Psoas muscle (tissue), 8 donors: ENCODE measurements around the gene CYP2A7. TPM values are rescaled to one million over a fixed set of nuclear protein-coding genes. Genes with fewer than 3 reads are reported as not detected.
"Not testable (repeated sequence)": the region's sequence is repeated elsewhere in the genome, so short reads cannot be mapped to it uniquely, and the experiment has no call there.

Experiments
- ATAC-seq, 4 donors: fragments of 200-7000 bp; cut with Tn5 transposase; one replicate each; pipeline ENCODE4 v1.9.1; 2020; ENCODE audit warnings: moderate library complexity in 3 of 4, mild to moderate bottlenecking in 2 of 4
- DNase-seq, 2 donors: peaks; one replicate each; pipeline ENCODE4 v3.0.0-alpha.2; 2020
- H3K27ac ChIP-seq: fragments of 200-600 bp; one replicate; pipeline ENCODE4 v1.8.0; 2022
- H3K27me3 ChIP-seq, 3 donors: fragments of 200-600 bp in 1 of 3; one replicate each; pipeline versions ENCODE4 v1.6.1 to v1.8.0; 2013 to 2022; ENCODE audit warnings: low read length in 2 of 3, mild to moderate bottlenecking in 2 of 3, moderate library complexity in 1 of 3; ENCODE audit not compliant: insufficient read depth in 3 of 3
- H3K36me3 ChIP-seq, 2 donors: fragments of 200-600 bp in 1 of 2; one replicate each; pipeline versions ENCODE4 v1.6.1 to v1.8.0; 2013 to 2022; ENCODE audit warnings: low read depth in 1 of 2, mild to moderate bottlenecking in 1 of 2, moderate library complexity in 1 of 2; ENCODE audit not compliant: insufficient read depth in 1 of 2
- H3K4me1 ChIP-seq: fragments of 200-600 bp; one replicate; pipeline ENCODE4 v1.8.0; 2022
- H3K4me3 ChIP-seq: fragments of 200-600 bp; one replicate; pipeline ENCODE4 v1.8.0; 2022; ENCODE audit warnings: mild to moderate bottlenecking
- H3K9me3 ChIP-seq: fragments of 200-600 bp; one replicate; pipeline ENCODE4 v1.8.0; 2022
- CTCF ChIP-seq: fragments of 200-600 bp; IDR thresholded peaks from one replicate; pipeline ENCODE4 v1.8.0; 2022; ENCODE audit warnings: antibody characterized with exemption
- WGBS, 3 donors: extraction: QIAGEN DNeasy Blood & Tissue Kit; methylation state at CpG; one replicate each; pipeline versions ENCODE4 v1.1.6 to v1.1.7; 2013; 5-methylcytosine and 5-hydroxymethylcytosine counted together
- intact Hi-C, 2 donors: fragments of 100-400 bp; cut with DNase I; formaldehyde crosslinking; loops; one replicate each; pipeline versions ENCODE4 v1.11.0 to v1.14.2; 2022
- polyA plus RNA-seq, 3 donors: library from polyadenylated mRNA; stranded (reverse); fragments of 200-250 nt; gene quantifications; one replicate each; pipeline ENCODE4 v1.2.3, GENCODE V29; 2013
- total RNA-seq, 4 donors: library from RNA; stranded (reverse); fragmentation: NEBNext Ultra II Directional in 2 of 4; extraction: Animal tissue kit (Norgen Biotek cat#: 25700) in 2 of 4; gene quantifications; one replicate each; pipeline versions ENCODE4 v1.2.1 to v1.2.4, GENCODE V29; 2021 to 2023
- donor health status: healthy with polysubstance abuse.
- donor health status: DM: no; HTN: no; CAD: no; lungs with moderate emphysema.
- donor health status: Bipolar disorder and iron deficiency.
- donor health status: healthy.
- donor health status: DM: yes; HTN: yes; CAD: no.
- donor health status: DM: no; HTN: no; CAD: no.
- donor health status: DM: no; HTN: no; CAD: no.
- donor health status: DM: yes; HTN: yes; CAD: no.

CYP2A7 gene
- total and polyA plus RNA-seq, 7 donors, result 0.71 TPM; not detected in 6

GRCh38 chr19:40921005-40921897 is 39.2 kb upstream of the CYP2A7 start:
- H3K4me1 ChIP-seq, result no peaks in the 10 kb centered on the region
- H3K36me3 ChIP-seq, result no peaks in the 10 kb centered on the region
- no peak overlapping the region for H3K27ac ChIP-seq
- ATAC-seq, result no peak
- intact Hi-C loops, result no loop called here
- no peak for DNase-seq
- H3K4me3 ChIP-seq, result no peak overlapping the region
- H3K27me3 ChIP-seq, result no peaks in the 10 kb centered on the region
- peaks cover 4% of the 10 kb centered on the region for H3K9me3 ChIP-seq
- TF ChIP-seq CTCF, result no peak
- WGBS, 3 donors, result 24 to 27% (median 27%) methylated on average over 9 of the region's 9 CpGs

GRCh38 chr19:40920300-40921004 is 38.4 kb upstream of the CYP2A7 start:
- intact Hi-C loops, result no loop called here
- 81 to 89% (median 87%) methylated on average over 4 of the region's 4 CpGs for WGBS, 3 donors
- no peak for TF ChIP-seq CTCF

DNA sequence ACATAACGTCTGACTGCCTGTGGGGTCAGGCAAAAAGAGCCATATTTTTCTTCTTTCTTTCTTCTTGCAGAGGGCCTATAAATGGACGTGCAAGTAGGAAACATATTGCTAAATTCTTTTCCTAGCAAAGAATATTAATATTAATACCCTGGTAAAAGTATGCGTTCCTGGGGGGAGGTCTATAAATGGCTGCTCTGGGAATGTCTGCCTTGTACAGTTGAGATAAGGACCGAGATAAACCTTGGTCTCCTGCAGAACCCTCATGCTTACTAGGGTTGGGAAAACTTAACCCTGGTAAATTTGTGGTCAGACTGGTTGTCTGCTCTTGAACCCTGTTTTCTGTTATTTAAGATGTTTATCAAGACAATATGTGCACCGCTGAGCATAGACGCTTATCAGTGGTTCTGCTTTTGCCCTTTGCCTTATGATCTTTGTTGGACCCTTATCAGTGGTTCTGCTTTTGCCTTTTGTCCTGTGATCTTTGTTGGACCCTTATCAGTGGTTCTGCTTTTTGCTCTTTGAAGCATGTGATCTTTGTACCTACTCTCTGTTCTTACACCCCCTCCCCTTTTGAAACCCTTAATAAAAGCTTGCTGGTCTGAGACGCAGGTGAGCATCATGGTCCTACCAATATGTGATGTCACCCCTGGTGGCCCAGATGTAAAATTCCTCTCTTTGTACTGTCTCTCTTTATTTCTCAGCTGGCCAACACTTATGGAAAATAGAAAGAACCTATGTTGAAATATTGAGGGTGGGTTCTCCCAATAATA is 37.7 kb upstream of the CYP2A7 start:
- 81 to 88% (median 86%) methylated on average over 7 of the region's 7 CpGs for WGBS, 3 donors
- DNase-seq, H3K27me3 ChIP-seq, H3K4me3 ChIP-seq, H3K4me1 ChIP-seq, H3K36me3 ChIP-seq, intact Hi-C loops, H3K9me3 ChIP-seq, H3K27ac ChIP-seq, ATAC-seq: not testable (repeated sequence)

More at GRCh38 chr19:40920300-40921004, 38.4 kb upstream of the CYP2A7 start:
- no peak for ATAC-seq
- Histone ChIP-seq H3K27me3 (no peaks in the 10 kb centered on the region), H3K9me3 (peaks cover 4% of the 10 kb centered on the region), H3K36me3 (no peaks in the 10 kb centered on the region), H3K27ac (no peak overlapping the region), H3K4me1 (no peaks in the 10 kb centered on the region), H3K4me3 (no peak overlapping the region)
- no peak for DNase-seq

GRCh38 chr19:40918303-40918702 is 36.3 kb upstream of the CYP2A7 start:
- H3K9me3 ChIP-seq, H3K4me1 ChIP-seq, ATAC-seq, intact Hi-C loops, H3K27me3 ChIP-seq, H3K4me3 ChIP-seq, H3K27ac ChIP-seq, DNase-seq, H3K36me3 ChIP-seq: not testable (repeated sequence)
- WGBS, 3 donors, result 35% methylated on average over 2 of the region's 2 CpGs

DNA sequence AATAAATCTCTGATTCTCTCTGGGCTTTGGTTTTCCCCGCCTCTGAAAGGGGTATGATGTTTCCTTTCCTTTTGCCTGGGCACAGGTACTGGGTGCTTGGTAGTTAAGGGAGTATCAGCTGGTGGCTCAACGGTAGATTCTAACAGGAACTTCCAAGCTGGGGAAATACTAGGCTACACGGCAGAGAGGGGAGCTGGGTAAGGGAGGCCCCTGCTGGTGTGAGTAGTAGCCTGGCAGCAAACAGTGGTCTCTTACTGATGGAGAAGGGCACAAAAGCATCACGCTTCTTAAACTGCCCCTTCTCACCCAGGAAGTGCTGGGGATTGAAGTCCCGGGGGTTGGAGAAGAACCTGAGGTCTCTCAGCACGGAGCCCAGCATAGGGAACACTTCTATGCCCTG is 26.9 kb upstream of the CYP2A7 start:
- ATAC-seq (peak in 1 of 4 donors; percentile 48), DNase-seq (no peak)
- peak; percentile 19 for TF ChIP-seq CTCF
- Histone ChIP-seq H3K9me3 (no peaks in the 10 kb centered on the region), H3K27me3 (peaks cover 0 to 18% (median 4%) of the 10 kb centered on the region in 3 donors), H3K4me1 (no peaks in the 10 kb centered on the region), H3K27ac (no peak overlapping the region), H3K36me3 (no peaks in the 10 kb centered on the region), H3K4me3 (no peak overlapping the region)
- intact Hi-C loops, result loop anchor here in 1 of 2 donors (2.0 kb wide), 1 partner anchor 246 kb away; no protein-coding TSS in a partner anchor
- WGBS, 3 donors, result 40 to 45% (median 43%) methylated on average over 6 of the region's 6 CpGs
